ENCODE measurements around the gene PHF3. TPM values are rescaled to one million over a fixed set of nuclear protein-coding genes. Genes with fewer than 3 reads are reported as not detected.

PHF3 gene
- total RNA-seq, 1 experiment from 2014 or later: 40.0 TPM

- TF ChIP-seq REST (IDR thresholded peaks at IDR 0.05; ENCODE audit: insufficient read depth in 1 of 2, low read depth in 2 of 2, low read length in 1 of 2): no peak
- TF ChIP-seq, protein P1, sequence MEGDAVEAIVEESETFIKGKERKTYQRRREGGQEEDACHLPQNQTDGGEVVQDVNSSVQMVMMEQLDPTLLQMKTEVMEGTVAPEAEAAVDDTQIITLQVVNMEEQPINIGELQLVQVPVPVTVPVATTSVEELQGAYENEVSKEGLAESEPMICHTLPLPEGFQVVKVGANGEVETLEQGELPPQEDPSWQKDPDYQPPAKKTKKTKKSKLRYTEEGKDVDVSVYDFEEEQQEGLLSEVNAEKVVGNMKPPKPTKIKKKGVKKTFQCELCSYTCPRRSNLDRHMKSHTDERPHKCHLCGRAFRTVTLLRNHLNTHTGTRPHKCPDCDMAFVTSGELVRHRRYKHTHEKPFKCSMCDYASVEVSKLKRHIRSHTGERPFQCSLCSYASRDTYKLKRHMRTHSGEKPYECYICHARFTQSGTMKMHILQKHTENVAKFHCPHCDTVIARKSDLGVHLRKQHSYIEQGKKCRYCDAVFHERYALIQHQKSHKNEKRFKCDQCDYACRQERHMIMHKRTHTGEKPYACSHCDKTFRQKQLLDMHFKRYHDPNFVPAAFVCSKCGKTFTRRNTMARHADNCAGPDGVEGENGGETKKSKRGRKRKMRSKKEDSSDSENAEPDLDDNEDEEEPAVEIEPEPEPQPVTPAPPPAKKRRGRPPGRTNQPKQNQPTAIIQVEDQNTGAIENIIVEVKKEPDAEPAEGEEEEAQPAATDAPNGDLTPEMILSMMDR (IDR thresholded peaks at IDR 0.05): no peak
- no peak for TF ChIP-seq SIN3A (IDR thresholded peaks at IDR 0.05; ENCODE audit: borderline replicate concordance, insufficient read depth, low read depth, low read length)
- TF ChIP-seq TCF7L2 (IDR thresholded peaks at IDR 0.05; ENCODE audit: low read depth, low read length): no peak
- TF ChIP-seq POLR2AphosphoS5 (IDR thresholded peaks at IDR 0.05; ENCODE audit: low read depth, low read length): no peak
- no peak overlapping the region for H3K4me3 ChIP-seq (ENCODE audit: low read depth in 2 of 2, low read length in 2 of 2)
- no peak overlapping the region for H3K27ac ChIP-seq (ENCODE audit: low read length)
- DNase-seq (ENCODE audit: low read depth, low spot score) (no peak), ATAC-seq (no peak)
- H3K4me1 ChIP-seq (ENCODE audit: control insufficient read depth, insufficient read depth, low read length): peaks cover 8% of the 10 kb centered on the region; the same call in 1 of the 2 replicates
- H3K27me3 ChIP-seq (ENCODE audit: control insufficient read depth, insufficient read depth, low read length): no peaks in the 10 kb centered on the region
- in situ Hi-C loops (cut with HindIII; ENCODE audit: low pct_unique_long_range_greater_than_20kb, low sequenced_read_pairs): no loop called here
- H3K36me3 ChIP-seq (ENCODE audit: control insufficient read depth, insufficient read depth, low read length): no peaks in the 10 kb centered on the region
- BruUV-seq (replicated peaks): no TSS peak
- ChIA-PET CTCF (no interaction called here), POLR2A (no interaction called here)
- no peaks in the 10 kb centered on the region for H3K9me3 ChIP-seq (ENCODE audit: control insufficient read depth, insufficient read depth, low read depth, low read length)
- intact Hi-C loops (cut with micrococcal nuclease; ENCODE audit: unreplicated experiment): no loop called here
Measured at GRCh38 chr6:63673692-63674091, 38.1 kb downstream of the PHF3 start.

DNA sequence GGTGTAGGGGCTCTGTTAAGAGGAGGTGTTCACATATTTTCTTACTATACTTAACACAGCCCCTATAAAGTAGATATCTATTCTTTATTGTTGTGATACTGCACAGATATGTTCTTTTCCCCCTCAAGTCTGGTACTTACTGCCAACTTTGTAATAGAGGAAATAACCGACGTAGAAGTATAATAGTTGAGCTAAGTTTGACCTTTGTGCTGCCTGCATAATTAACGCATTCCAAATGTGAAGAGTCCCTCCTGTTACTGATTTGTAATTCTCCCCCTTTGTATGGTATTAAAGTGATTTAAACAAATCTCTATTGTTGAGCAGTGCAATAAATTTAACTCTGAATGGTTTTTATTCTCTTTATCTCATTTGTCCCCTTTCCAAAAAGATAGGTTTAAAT lies 39.0 kb downstream of the PHF3 start:
- Histone ChIP-seq H3K9me3 (ENCODE audit: control insufficient read depth, insufficient read depth, low read depth, low read length) (no peaks in the 10 kb centered on the region), H3K36me3 (ENCODE audit: control insufficient read depth, insufficient read depth, low read length) (no peaks in the 10 kb centered on the region), H3K27ac (ENCODE audit: low read length) (no peak overlapping the region), H3K4me1 (ENCODE audit: control insufficient read depth, insufficient read depth, low read length) (peaks cover 8% of the 10 kb centered on the region; the same call in 1 of the 2 replicates), H3K27me3 (ENCODE audit: control insufficient read depth, insufficient read depth, low read length) (no peaks in the 10 kb centered on the region), H3K4me3 (ENCODE audit: low read depth in 2 of 2, low read length in 2 of 2) (no peak overlapping the region)
- in situ Hi-C loops (cut with HindIII; ENCODE audit: low pct_unique_long_range_greater_than_20kb, low sequenced_read_pairs) (no loop called here), intact Hi-C loops (cut with micrococcal nuclease; ENCODE audit: unreplicated experiment) (no loop called here)
- BruUV-seq (replicated peaks): no TSS peak
- ChIA-PET CTCF (no interaction called here), POLR2A (no interaction called here)
- ATAC-seq (no peak), DNase-seq (ENCODE audit: low read depth, low spot score) (no peak)
- TF ChIP-seq POLR2AphosphoS5 (IDR thresholded peaks at IDR 0.05; ENCODE audit: low read depth, low read length): no peak
- no peak for TF ChIP-seq REST (IDR thresholded peaks at IDR 0.05; ENCODE audit: insufficient read depth in 1 of 2, low read depth in 2 of 2, low read length in 1 of 2)
- TF ChIP-seq, protein P1 (IDR thresholded peaks at IDR 0.05): no peak
- TF ChIP-seq SIN3A (IDR thresholded peaks at IDR 0.05; ENCODE audit: borderline replicate concordance, insufficient read depth, low read depth, low read length): no peak
- TF ChIP-seq TCF7L2 (IDR thresholded peaks at IDR 0.05; ENCODE audit: low read depth, low read length): no peak
